Measurements from ENCODE around the gene FSTL5.

FSTL5 gene

GRCh38 chr4:161581262-161582230 is 582.3 kb downstream of the FSTL5 start:
- no peak for DNase-seq (ENCODE audit: low read depth in 2 of 2)

- no peak for DNase-seq (ENCODE audit: low read depth in 2 of 2)
Observed at GRCh38 chr4:161577579-161578301, 586.1 kb downstream of the FSTL5 start.

GRCh38 chr4:161573836-161574235 is 590.0 kb downstream of the FSTL5 start:
- no peak for DNase-seq (ENCODE audit: low read depth in 2 of 2)

GRCh38 chr4:161564230-161564834 is 599.5 kb downstream of the FSTL5 start:
- no peak for DNase-seq (ENCODE audit: low read depth in 2 of 2)

GRCh38 chr4:161555689-161556660 is 607.8 kb downstream of the FSTL5 start:
- DNase-seq (ENCODE audit: low read depth in 2 of 2): no peak

GRCh38 chr4:161554372-161554990 is 609.3 kb downstream of the FSTL5 start:
- no peak for DNase-seq (ENCODE audit: low read depth in 2 of 2)

GRCh38 chr4:161546902-161547301 is 616.9 kb downstream of the FSTL5 start:
- DNase-seq (ENCODE audit: low read depth in 2 of 2): no peak

- DNase-seq (ENCODE audit: low read depth in 2 of 2): no peak
Observed at GRCh38 chr4:161540265-161540664, 623.5 kb downstream of the FSTL5 start.

- no peak for DNase-seq (ENCODE audit: low read depth in 2 of 2)
Observed at GRCh38 chr4:161538941-161539340, 624.9 kb downstream of the FSTL5 start.

- DNase-seq (ENCODE audit: low read depth in 2 of 2): no peak
Observed at GRCh38 chr4:161530710-161531109, 633.1 kb downstream of the FSTL5 start.

- no peak for DNase-seq (ENCODE audit: low read depth in 2 of 2)
Observed at GRCh38 chr4:161525121-161525520, 638.7 kb downstream of the FSTL5 start.

- DNase-seq (ENCODE audit: low read depth in 2 of 2): no peak
Observed at GRCh38 chr4:161522031-161522430, 641.8 kb downstream of the FSTL5 start.

- DNase-seq (ENCODE audit: low read depth in 2 of 2): no peak
Observed at GRCh38 chr4:161519611-161520010, 644.2 kb downstream of the FSTL5 start.

GRCh38 chr4:161517941-161518340 is 645.9 kb downstream of the FSTL5 start:
- no peak for DNase-seq (ENCODE audit: low read depth in 2 of 2)

- no peak for DNase-seq (ENCODE audit: low read depth in 2 of 2)
Observed at GRCh38 chr4:161505141-161505540, 658.7 kb downstream of the FSTL5 start.

- no peak for DNase-seq (ENCODE audit: low read depth in 2 of 2)
Observed at GRCh38 chr4:161498155-161498554, 665.6 kb downstream of the FSTL5 start.

GRCh38 chr4:161486461-161486860 is 677.3 kb downstream of the FSTL5 start:
- no peak for DNase-seq (ENCODE audit: low read depth in 2 of 2)

GRCh38 chr4:161466316-161466715 is 697.5 kb downstream of the FSTL5 start:
- DNase-seq (ENCODE audit: low read depth in 2 of 2): no peak

- DNase-seq (ENCODE audit: low read depth in 2 of 2): no peak
Observed at GRCh38 chr4:161463436-161463835, 700.4 kb downstream of the FSTL5 start.

- DNase-seq (ENCODE audit: low read depth in 2 of 2): no peak
Observed at GRCh38 chr4:161457906-161458305, 705.9 kb downstream of the FSTL5 start.

- DNase-seq (ENCODE audit: low read depth in 2 of 2): no peak
Observed at GRCh38 chr4:161457311-161457710, 706.5 kb downstream of the FSTL5 start.
